ENCODE measurements around the gene FCRLB. TPM values are rescaled to one million over a fixed set of nuclear protein-coding genes. Genes with fewer than 3 reads are reported as not detected.

The FCRLB gene
- total and polyA plus RNA-seq, 2 of the 13 experiments (the other 11 are each of a cell fraction or from before 2014, with no cell fraction given), result 0.08 to 0.11 TPM

GRCh38 chr1:161702250-161702649 is 19.1 kb upstream of the FCRLB start (continued):
- TF ChIP-seq RFXAP (CRISPR knock-in tag; IDR thresholded peaks at IDR 0.05; ENCODE audit: borderline replicate concordance) (peak; percentile 32; the same call in 1 of the 2 replicates), SAFB2 (CRISPR knock-in tag; IDR thresholded peaks at IDR 0.05; ENCODE audit: borderline replicate concordance, low read depth) (no peak), ZNF567 (CRISPR knock-in tag; IDR thresholded peaks at IDR 0.05; ENCODE audit: borderline replicate concordance) (no peak), ZNF503 (CRISPR knock-in tag; IDR thresholded peaks at IDR 0.05) (peak; percentile 68; the same call in 1 of the 2 replicates), FOXM1 (CRISPR knock-in tag; IDR thresholded peaks at IDR 0.05) (no peak), SIN3A (IDR thresholded peaks at IDR 0.05; ENCODE audit: borderline replicate concordance, low read depth, low read length) (no peak), E2F5 (CRISPR knock-in tag; conservative IDR thresholded peaks at IDR 0.05) (no peak), CREM (IDR thresholded peaks at IDR 0.05) (peak; percentile 45; the same call in 1 of the 2 replicates), CREM (CRISPR knock-in tag; IDR thresholded peaks at IDR 0.05) (no peak), MLLT10 (CRISPR knock-in tag; IDR thresholded peaks at IDR 0.05) (no peak), ZNF782 (CRISPR knock-in tag; IDR thresholded peaks at IDR 0.05; ENCODE audit: borderline replicate concordance) (no peak), ETS1 (CRISPR knock-in tag; IDR thresholded peaks at IDR 0.05) (no peak), NR0B2 (CRISPR knock-in tag; IDR thresholded peaks at IDR 0.05) (no peak), NFATC3 (CRISPR knock-in tag; IDR thresholded peaks at IDR 0.05) (no peak), FLYWCH1 (CRISPR knock-in tag; IDR thresholded peaks at IDR 0.05) (no peak), ZBTB10 (CRISPR knock-in tag; IDR thresholded peaks at IDR 0.05; ENCODE audit: borderline replicate concordance) (no peak), HDAC6 (IDR thresholded peaks at IDR 0.05; ENCODE audit: low read depth, low read length) (no peak), SYNCRIP (IDR thresholded peaks at IDR 0.05; ENCODE audit: insufficient read depth, low read depth, low read length) (no peak), NFRKB (IDR thresholded peaks at IDR 0.05) (no peak), ARNT (IDR thresholded peaks at IDR 0.05) (no peak)
- TF ChIP-seq, protein P1, sequence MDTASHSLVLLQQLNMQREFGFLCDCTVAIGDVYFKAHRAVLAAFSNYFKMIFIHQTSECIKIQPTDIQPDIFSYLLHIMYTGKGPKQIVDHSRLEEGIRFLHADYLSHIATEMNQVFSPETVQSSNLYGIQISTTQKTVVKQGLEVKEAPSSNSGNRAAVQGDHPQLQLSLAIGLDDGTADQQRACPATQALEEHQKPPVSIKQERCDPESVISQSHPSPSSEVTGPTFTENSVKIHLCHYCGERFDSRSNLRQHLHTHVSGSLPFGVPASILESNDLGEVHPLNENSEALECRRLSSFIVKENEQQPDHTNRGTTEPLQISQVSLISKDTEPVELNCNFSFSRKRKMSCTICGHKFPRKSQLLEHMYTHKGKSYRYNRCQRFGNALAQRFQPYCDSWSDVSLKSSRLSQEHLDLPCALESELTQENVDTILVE (CRISPR knock-in tag; IDR thresholded peaks at IDR 0.05), result no peak

All from HepG2 (cell line).